ENCODE results near the gene ZNF181.

DNA sequence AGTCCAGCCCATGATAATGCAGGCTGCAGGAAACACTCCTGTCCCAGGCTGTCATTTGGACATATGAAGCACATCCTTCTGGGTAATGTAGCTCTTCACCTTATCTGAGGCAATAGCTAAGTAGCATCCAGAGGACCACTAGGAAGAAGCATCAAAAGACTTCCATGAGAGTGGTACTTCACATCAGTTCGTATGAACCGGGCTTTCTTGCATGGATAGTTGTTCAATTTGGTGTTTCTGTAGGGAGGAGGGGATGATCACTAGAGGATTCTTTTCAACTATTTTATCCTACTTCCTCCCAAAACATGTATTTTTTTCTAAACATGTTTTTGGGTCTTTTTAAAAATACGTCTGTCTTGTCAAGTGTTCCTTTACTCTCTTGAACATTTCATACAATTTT lies 43.7 kb upstream of the ZNF181 start:
- TF ChIP-seq, protein P1, sequence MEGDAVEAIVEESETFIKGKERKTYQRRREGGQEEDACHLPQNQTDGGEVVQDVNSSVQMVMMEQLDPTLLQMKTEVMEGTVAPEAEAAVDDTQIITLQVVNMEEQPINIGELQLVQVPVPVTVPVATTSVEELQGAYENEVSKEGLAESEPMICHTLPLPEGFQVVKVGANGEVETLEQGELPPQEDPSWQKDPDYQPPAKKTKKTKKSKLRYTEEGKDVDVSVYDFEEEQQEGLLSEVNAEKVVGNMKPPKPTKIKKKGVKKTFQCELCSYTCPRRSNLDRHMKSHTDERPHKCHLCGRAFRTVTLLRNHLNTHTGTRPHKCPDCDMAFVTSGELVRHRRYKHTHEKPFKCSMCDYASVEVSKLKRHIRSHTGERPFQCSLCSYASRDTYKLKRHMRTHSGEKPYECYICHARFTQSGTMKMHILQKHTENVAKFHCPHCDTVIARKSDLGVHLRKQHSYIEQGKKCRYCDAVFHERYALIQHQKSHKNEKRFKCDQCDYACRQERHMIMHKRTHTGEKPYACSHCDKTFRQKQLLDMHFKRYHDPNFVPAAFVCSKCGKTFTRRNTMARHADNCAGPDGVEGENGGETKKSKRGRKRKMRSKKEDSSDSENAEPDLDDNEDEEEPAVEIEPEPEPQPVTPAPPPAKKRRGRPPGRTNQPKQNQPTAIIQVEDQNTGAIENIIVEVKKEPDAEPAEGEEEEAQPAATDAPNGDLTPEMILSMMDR (IDR thresholded peaks at IDR 0.05): no peak
- TF ChIP-seq POLR2AphosphoS5 (IDR thresholded peaks at IDR 0.05) (no peak), POLR2A (IDR thresholded peaks at IDR 0.05) (no peak)

Data from gastroesophageal sphincter (tissue), 3 donors.